B cell (primary cell): Measurements from ENCODE around the gene HEBP1.

Experiments used
- CTCF ChIP-seq: fragments of 200-600 bp; IDR thresholded peaks from one replicate; pipeline ENCODE4 v1.8.0; 2022; ENCODE audit warnings: antibody characterized with exemption, mild to moderate bottlenecking
- EZH2 ChIP-seq: IDR thresholded peaks from 2 replicates; pipeline ENCODE4 v1.6.1; 2012; ENCODE audit warnings: borderline replicate concordance, low read depth, mild to moderate bottlenecking, moderate library complexity, low read length; ENCODE audit not compliant: insufficient read depth, poor library complexity, severe bottlenecking

GRCh38 chr12:12933742-12934141 lies 66.3 kb downstream of the HEBP1 start:
- TF ChIP-seq EZH2 (no peak), CTCF (no peak)
